K562 (cell line): ENCODE results near the gene OR52E6. TPM values are rescaled to one million over a fixed set of nuclear protein-coding genes. Genes with fewer than 3 reads are reported as not detected.

Source experiments
- ATAC-seq: fragments of 200-7000 bp; cut with Tn5 transposase; 3 replicates; pipeline ENCODE4 v1.9.1; 2020; ENCODE audit warnings: moderate library complexity
- BruUV-seq: library from RNA; stranded (reverse); fragments of 400-500 nt; replicated peaks from 2 replicates; lab custom pipeline; 2021; lab: Mats Ljungman, UMichigan
- CTCF ChIA-PET: fragments of 300-600 bp; formaldehyde crosslinking; extraction: SDS; loops from one replicate; lab custom pipeline; 2021; ENCODE audit warnings: low intra/inter-chr PET ratio; lab: Yijun Ruan, JAX
- POLR2A ChIA-PET: fragments of 300-600, 350-650 bp; sonication (Branson Sonifier 250); formaldehyde crosslinking; extraction: SDS; loops from one replicate; lab custom pipeline; 2021; ENCODE audit warnings: antibody characterized with exemption, inconsistent platforms; lab: Yijun Ruan, JAX
- DNase-seq, 4 experiments: peaks; one replicate each; pipeline versions ENCODE4 v3.0.0 to v3.0.0-alpha.2; 2011 to 2018; ENCODE audit warnings: low spot score in 3 of 4, mixed read lengths in 3 of 4; ENCODE audit errors: extremely low read depth in 1 of 4
- FAIRE-seq: peaks from 2 replicates; lab custom pipeline; 2011; peaks lifted over from hg19 to GRCh38; lab: Jason Lieb, UNC
- H2AFZ ChIP-seq: 2 replicates; pipeline ENCODE4 v1.6.0; 2011; ENCODE audit warnings: low read depth, low read length, control low read depth, inconsistent platforms
- H3K27ac ChIP-seq: fragments of 200-600 bp; 3 replicates; pipeline ENCODE4 v1.8.0; 2011; ENCODE audit warnings: low read depth, mild to moderate bottlenecking, control low read depth, inconsistent platforms, low read length, moderate library complexity, mixed read lengths; ENCODE audit errors: extremely low read depth
- H3K27me3 ChIP-seq, 2 experiments: fragments of 300-600 bp in 1 of 2; 2 replicates in 1 of 2; 3 replicates in 1 of 2; pipeline versions ENCODE4 v1.6.0 to v1.8.0; 2011; ENCODE audit warnings: inconsistent platforms in 2 of 2, low read length in 2 of 2, mild to moderate bottlenecking in 1 of 2, mixed read lengths in 1 of 2, moderate library complexity in 1 of 2; ENCODE audit not compliant: control insufficient read depth in 2 of 2, insufficient read depth in 2 of 2
- H3K36me3 ChIP-seq: fragments of 300-600 bp; 3 replicates; pipeline ENCODE4 v1.8.0; 2011; ENCODE audit warnings: mild to moderate bottlenecking, low read length, inconsistent platforms; ENCODE audit not compliant: control insufficient read depth, insufficient read depth
- H3K4me1 ChIP-seq, 2 experiments: fragments of 200-600 bp in 1 of 2; replicated peaks in 1 of 2; 2 replicates in 1 of 2; 3 replicates in 1 of 2; pipeline versions ENCODE4 v1.5.1 to v1.8.0; 2011; ENCODE audit warnings: inconsistent platforms in 2 of 2, low read length in 2 of 2, mild to moderate bottlenecking in 1 of 2, mixed read lengths in 1 of 2, moderate library complexity in 1 of 2; ENCODE audit not compliant: control insufficient read depth in 2 of 2, insufficient read depth in 2 of 2
- H3K4me2 ChIP-seq: 2 replicates; pipeline ENCODE4 v1.6.1; 2011; ENCODE audit warnings: low read length, control low read depth, inconsistent platforms, mixed read lengths; ENCODE audit not compliant: insufficient read depth
- H3K4me3 ChIP-seq: fragments of 200-600 bp; sonication (generic), shearing (Covaris generic); 2 replicates; pipeline ENCODE4 v1.5.1; 2016; ENCODE audit warnings: control low read depth, inconsistent platforms
- H3K79me2 ChIP-seq: fragments of 200-600 bp; 3 replicates; pipeline ENCODE4 v1.8.0; 2011; ENCODE audit warnings: low read length, inconsistent platforms; ENCODE audit not compliant: control insufficient read depth, insufficient read depth
- H3K9ac ChIP-seq, 2 experiments: 2 replicates each; pipeline versions ENCODE4 v1.6.0 to v1.6.1; 2011; ENCODE audit warnings: low read depth in 2 of 2, low read length in 2 of 2, control low read depth in 1 of 2, inconsistent platforms in 1 of 2, mild to moderate bottlenecking in 1 of 2, mixed read lengths in 1 of 2; ENCODE audit not compliant: insufficient read depth in 1 of 2
- H3K9me1 ChIP-seq: one replicate; pipeline ENCODE4 v1.6.0; 2011; ENCODE audit warnings: inconsistent platforms, mild to moderate bottlenecking, low read length, moderate library complexity; ENCODE audit not compliant: control insufficient read depth, insufficient read depth
- H3K9me3 ChIP-seq: replicated peaks from 2 replicates; pipeline ENCODE4 v1.5.1; 2011; ENCODE audit warnings: low read depth, low read length, inconsistent platforms; ENCODE audit not compliant: control insufficient read depth, insufficient read depth
- H4K20me1 ChIP-seq: replicated peaks from 2 replicates; pipeline ENCODE4 v1.6.1; 2011; ENCODE audit warnings: low read length, inconsistent platforms, mixed read lengths; ENCODE audit not compliant: control insufficient read depth, insufficient read depth
- CBX8 ChIP-seq: fragments of 200-600 bp; sonication (generic); IDR thresholded peaks from 2 replicates; pipeline ENCODE4 v1.6.1; 2012; ENCODE audit warnings: borderline replicate concordance, mixed run types, low read depth, mild to moderate bottlenecking, moderate library complexity, mixed read lengths, low read length, control low read depth, inconsistent platforms; ENCODE audit not compliant: poor library complexity, severe bottlenecking; ENCODE audit errors: extremely low read depth
- GABPB1 ChIP-seq: sonication (generic); formaldehyde crosslinking; IDR thresholded peaks from 2 replicates; pipeline ENCODE4 v1.8.0; 2022; ENCODE audit warnings: mild to moderate bottlenecking, missing genetic modification reagents
- KLF6 ChIP-seq: fragments of 250-450 bp; sonication (Bioruptor Pico); IDR thresholded peaks from 2 replicates; pipeline ENCODE4 v1.4.0; 2020; ENCODE audit warnings: mild to moderate bottlenecking, moderate library complexity, borderline replicate concordance
- PHTF2 ChIP-seq: fragments of 250-450 bp; sonication (Bioruptor Pico); IDR thresholded peaks from 2 replicates; pipeline ENCODE4 v1.5.0; 2021; ENCODE audit warnings: mild to moderate bottlenecking
- SUPT5H ChIP-seq: fragments of 450-650 bp; IDR thresholded peaks from 2 replicates; pipeline ENCODE4 v1.6.1; 2016
- WGBS: fragments of 100-300 bp; shearing (Covaris generic); methylation state at CpG from one replicate; pipeline ENCODE4 v1.1.6; 2016; ENCODE audit warnings: low coverage, mixed read lengths; ENCODE audit not compliant: insufficient coverage; ENCODE audit errors: missing lambda C conversion rate; 5-methylcytosine and 5-hydroxymethylcytosine counted together
- in situ Hi-C: fragments of 300-500 bp; cut with MboI; formaldehyde crosslinking; loops from 4 replicates; pipeline ENCODE4 v1.15.0; 2018; ENCODE audit warnings: inconsistent platforms, mixed read lengths
- intact Hi-C: fragments of 100-400 bp; cut with micrococcal nuclease; formaldehyde crosslinking; loops from 2 replicates; pipeline ENCODE4 v1.14.2; 2022
- polyA plus RNA-seq, 8 experiments: library from polyadenylated mRNA; depleted of rRNA in 4 of 8; stranded (reverse) in 5 of 8; unstranded in 3 of 8; fragments of >200 nt; fragmentation: Nextera tagmentation in 2 of 8; fragmentation: Illumina TruSeq in 1 of 8; extraction: Ambion mirVana in 2 of 8; extraction: Trizol in 1 of 8; gene quantifications; 2 replicates each; pipeline versions ENCODE4 v1.2.1 to v1.2.3, GENCODE V29; 2011 to 2014; ENCODE audit warnings: inconsistent platforms in 1 of 8, missing spikeins in 1 of 8
- total RNA-seq, 7 experiments: library from RNA; depleted of rRNA in 6 of 7; stranded (reverse); fragments of >200 nt in 6 of 7; fragmentation: Illumina TruSeq in 2 of 7; extraction: Trizol in 2 of 7; gene quantifications; 2 replicates each; pipeline versions ENCODE4 v1.2.1 to v1.2.3, GENCODE V29; 2011 to 2021; ENCODE audit warnings: low replicate concordance in 1 of 7
- TF ChIP-seq, protein P1 (sequence below): sonication (generic); formaldehyde crosslinking; IDR thresholded peaks from 2 replicates; pipeline ENCODE4 v1.8.0; 2022; ENCODE audit warnings: missing genetic modification reagents, mild to moderate bottlenecking, moderate library complexity, borderline replicate concordance
- TF ChIP-seq, protein P2 (sequence below): fragments of 200-600 bp; sonication (generic); IDR thresholded peaks from one replicate; pipeline ENCODE4 v1.6.1; 2012; ENCODE audit warnings: mild to moderate bottlenecking, low read depth, low read length, inconsistent platforms

OR52E6 gene
- total and polyA plus RNA-seq, 9 of the 15 experiments (the other 6 are each of a cell fraction or from before 2014, with no cell fraction given): not detected

DNA sequence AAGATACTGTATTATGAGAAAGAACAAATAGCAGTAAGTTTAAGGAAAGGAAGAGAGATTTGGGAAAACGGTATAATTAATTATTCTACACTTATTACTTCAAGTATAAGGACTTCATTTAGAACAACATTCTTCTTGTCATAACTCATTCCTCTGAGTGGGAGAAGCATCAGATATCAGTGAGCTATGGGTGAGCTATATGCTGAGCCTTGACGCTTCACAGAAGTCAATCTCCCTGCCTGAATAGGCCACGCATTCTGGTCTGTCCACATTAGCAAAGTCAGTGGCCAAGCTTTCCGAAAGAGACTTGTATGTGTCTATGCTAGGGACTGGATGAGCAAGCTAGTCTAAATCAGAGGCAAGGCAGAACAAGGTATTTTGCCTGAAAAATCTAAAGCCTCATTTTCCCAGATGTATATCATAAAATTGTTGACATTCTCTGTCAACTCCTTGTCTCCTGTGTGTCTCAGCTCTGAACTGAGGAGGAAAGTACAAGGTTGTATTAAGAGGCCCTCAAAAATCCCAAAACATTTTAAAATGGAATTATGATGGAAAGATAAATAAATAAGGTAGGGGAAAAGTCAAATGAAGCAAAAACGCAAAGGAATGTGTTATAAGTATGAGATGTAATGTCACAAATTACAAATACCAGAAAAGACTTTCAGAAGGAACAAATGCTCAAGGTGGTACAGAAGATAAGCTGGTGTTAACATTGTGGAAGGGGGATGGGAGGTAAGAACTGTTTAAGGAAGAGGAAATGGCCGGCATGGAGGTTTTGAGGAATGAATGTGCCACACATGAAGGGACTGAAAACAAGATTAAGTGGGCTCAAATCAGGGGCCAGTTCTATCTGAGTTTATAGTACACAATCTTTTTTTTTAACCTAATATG lies 31.5 kb downstream of the OR52E6 start (continued):
- TF ChIP-seq KLF6 (CRISPR knock-in tag): no peak
- TF ChIP-seq, protein P1, sequence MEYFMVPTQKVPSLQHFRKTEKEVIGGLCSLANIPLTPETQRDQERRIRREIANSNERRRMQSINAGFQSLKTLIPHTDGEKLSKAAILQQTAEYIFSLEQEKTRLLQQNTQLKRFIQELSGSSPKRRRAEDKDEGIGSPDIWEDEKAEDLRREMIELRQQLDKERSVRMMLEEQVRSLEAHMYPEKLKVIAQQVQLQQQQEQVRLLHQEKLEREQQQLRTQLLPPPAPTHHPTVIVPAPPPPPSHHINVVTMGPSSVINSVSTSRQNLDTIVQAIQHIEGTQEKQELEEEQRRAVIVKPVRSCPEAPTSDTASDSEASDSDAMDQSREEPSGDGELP (CRISPR knock-in tag): no peak

DNA sequence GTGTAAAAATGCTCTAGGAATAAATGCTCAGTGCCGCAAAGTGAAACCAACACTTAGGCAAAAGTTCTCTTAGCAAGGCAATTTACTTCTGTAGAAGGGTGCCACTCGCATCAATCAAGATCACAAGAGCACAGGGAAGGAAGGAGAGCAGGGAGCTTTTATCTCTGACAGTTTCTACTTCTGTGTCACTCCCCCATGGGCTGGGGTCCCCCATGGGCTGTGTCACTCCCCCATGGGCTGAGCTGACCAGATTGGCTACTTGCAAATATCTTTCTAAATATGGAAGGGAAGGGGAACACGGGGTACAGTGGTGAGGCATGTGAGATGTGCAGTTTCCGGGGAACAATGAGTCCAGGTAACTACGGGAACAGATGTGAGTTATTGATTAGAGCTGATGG lies 32.6 kb downstream of the OR52E6 start:
- 55% methylated on average over 5 of the region's 5 CpGs for WGBS
- Histone ChIP-seq H2AFZ (no peak overlapping the region; the same call in 1 of the 2 replicates), H3K9me1 (no peaks in the 10 kb centered on the region), H3K27ac (no peak overlapping the region; the same call in 2 of the 3 replicates), H3K4me3 (no peak overlapping the region), H3K4me1 (peaks cover 0 to 6% of the 10 kb centered on the region in 2 experiments; a peak in 2 of 5 replicates), H3K9me3 (peaks cover 21% of the 10 kb centered on the region), H3K27me3 (no peaks in the 10 kb centered on the region), H3K9ac (no peak overlapping the region), H3K4me2 (no peak overlapping the region; the same call in 1 of the 2 replicates), H4K20me1 (no peaks in the 10 kb centered on the region), H3K36me3 (no peaks in the 10 kb centered on the region), H3K79me2 (no peaks in the 10 kb centered on the region)
- no TSS peak for BruUV-seq
- in situ Hi-C loops: no loop called here
- no peak for FAIRE-seq
- no peak for DNase-seq
- no peak for ATAC-seq
- ChIA-PET POLR2A (no interaction called here), CTCF (no interaction called here)
- intact Hi-C loops: no loop called here
- no peak for TF ChIP-seq CBX8
- TF ChIP-seq SUPT5H: no peak
- no peak for TF ChIP-seq PHTF2 (CRISPR knock-in tag)
- TF ChIP-seq, protein P2, sequence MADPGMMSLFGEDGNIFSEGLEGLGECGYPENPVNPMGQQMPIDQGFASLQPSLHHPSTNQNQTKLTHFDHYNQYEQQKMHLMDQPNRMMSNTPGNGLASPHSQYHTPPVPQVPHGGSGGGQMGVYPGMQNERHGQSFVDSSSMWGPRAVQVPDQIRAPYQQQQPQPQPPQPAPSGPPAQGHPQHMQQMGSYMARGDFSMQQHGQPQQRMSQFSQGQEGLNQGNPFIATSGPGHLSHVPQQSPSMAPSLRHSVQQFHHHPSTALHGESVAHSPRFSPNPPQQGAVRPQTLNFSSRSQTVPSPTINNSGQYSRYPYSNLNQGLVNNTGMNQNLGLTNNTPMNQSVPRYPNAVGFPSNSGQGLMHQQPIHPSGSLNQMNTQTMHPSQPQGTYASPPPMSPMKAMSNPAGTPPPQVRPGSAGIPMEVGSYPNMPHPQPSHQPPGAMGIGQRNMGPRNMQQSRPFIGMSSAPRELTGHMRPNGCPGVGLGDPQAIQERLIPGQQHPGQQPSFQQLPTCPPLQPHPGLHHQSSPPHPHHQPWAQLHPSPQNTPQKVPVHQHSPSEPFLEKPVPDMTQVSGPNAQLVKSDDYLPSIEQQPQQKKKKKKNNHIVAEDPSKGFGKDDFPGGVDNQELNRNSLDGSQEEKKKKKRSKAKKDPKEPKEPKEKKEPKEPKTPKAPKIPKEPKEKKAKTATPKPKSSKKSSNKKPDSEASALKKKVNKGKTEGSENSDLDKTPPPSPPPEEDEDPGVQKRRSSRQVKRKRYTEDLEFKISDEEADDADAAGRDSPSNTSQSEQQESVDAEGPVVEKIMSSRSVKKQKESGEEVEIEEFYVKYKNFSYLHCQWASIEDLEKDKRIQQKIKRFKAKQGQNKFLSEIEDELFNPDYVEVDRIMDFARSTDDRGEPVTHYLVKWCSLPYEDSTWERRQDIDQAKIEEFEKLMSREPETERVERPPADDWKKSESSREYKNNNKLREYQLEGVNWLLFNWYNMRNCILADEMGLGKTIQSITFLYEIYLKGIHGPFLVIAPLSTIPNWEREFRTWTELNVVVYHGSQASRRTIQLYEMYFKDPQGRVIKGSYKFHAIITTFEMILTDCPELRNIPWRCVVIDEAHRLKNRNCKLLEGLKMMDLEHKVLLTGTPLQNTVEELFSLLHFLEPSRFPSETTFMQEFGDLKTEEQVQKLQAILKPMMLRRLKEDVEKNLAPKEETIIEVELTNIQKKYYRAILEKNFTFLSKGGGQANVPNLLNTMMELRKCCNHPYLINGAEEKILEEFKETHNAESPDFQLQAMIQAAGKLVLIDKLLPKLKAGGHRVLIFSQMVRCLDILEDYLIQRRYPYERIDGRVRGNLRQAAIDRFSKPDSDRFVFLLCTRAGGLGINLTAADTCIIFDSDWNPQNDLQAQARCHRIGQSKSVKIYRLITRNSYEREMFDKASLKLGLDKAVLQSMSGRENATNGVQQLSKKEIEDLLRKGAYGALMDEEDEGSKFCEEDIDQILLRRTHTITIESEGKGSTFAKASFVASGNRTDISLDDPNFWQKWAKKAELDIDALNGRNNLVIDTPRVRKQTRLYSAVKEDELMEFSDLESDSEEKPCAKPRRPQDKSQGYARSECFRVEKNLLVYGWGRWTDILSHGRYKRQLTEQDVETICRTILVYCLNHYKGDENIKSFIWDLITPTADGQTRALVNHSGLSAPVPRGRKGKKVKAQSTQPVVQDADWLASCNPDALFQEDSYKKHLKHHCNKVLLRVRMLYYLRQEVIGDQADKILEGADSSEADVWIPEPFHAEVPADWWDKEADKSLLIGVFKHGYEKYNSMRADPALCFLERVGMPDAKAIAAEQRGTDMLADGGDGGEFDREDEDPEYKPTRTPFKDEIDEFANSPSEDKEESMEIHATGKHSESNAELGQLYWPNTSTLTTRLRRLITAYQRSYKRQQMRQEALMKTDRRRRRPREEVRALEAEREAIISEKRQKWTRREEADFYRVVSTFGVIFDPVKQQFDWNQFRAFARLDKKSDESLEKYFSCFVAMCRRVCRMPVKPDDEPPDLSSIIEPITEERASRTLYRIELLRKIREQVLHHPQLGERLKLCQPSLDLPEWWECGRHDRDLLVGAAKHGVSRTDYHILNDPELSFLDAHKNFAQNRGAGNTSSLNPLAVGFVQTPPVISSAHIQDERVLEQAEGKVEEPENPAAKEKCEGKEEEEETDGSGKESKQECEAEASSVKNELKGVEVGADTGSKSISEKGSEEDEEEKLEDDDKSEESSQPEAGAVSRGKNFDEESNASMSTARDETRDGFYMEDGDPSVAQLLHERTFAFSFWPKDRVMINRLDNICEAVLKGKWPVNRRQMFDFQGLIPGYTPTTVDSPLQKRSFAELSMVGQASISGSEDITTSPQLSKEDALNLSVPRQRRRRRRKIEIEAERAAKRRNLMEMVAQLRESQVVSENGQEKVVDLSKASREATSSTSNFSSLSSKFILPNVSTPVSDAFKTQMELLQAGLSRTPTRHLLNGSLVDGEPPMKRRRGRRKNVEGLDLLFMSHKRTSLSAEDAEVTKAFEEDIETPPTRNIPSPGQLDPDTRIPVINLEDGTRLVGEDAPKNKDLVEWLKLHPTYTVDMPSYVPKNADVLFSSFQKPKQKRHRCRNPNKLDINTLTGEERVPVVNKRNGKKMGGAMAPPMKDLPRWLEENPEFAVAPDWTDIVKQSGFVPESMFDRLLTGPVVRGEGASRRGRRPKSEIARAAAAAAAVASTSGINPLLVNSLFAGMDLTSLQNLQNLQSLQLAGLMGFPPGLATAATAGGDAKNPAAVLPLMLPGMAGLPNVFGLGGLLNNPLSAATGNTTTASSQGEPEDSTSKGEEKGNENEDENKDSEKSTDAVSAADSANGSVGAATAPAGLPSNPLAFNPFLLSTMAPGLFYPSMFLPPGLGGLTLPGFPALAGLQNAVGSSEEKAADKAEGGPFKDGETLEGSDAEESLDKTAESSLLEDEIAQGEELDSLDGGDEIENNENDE: no peak
- TF ChIP-seq GABPB1 (CRISPR knock-in tag): no peak
